ENCODE measurements around the gene MSI2.

Gene MSI2

GRCh38 chr17:57527221-57528057, 271.1 kb downstream of the MSI2 start:
- no peak for TF ChIP-seq FOXM1 (IDR thresholded peaks at IDR 0.05; ENCODE audit: borderline replicate concordance, low read depth)
- TF ChIP-seq CREB1 (IDR thresholded peaks at IDR 0.05; ENCODE audit: low read depth): no peak
- no peak for TF ChIP-seq YY1 (IDR thresholded peaks at IDR 0.05; ENCODE audit: low read depth)
- TF ChIP-seq RAD21 (IDR thresholded peaks at IDR 0.05; ENCODE audit: low read depth): no peak
- no peak for TF ChIP-seq CEBPB (IDR thresholded peaks at IDR 0.05)
- no peak for TF ChIP-seq MAX (IDR thresholded peaks at IDR 0.05)
- TF ChIP-seq REST (IDR thresholded peaks at IDR 0.05; ENCODE audit: low read depth): no peak
- no peak for TF ChIP-seq TCF12 (IDR thresholded peaks at IDR 0.05; ENCODE audit: low read depth)
- TF ChIP-seq TAF1 (IDR thresholded peaks at IDR 0.05; ENCODE audit: low read depth): no peak
- no peak for TF ChIP-seq USF1 (IDR thresholded peaks at IDR 0.05)
- no peak for TF ChIP-seq NFIC (IDR thresholded peaks at IDR 0.05)
- no peak for TF ChIP-seq TEAD4 (IDR thresholded peaks at IDR 0.05)
- TF ChIP-seq EP300 (IDR thresholded peaks at IDR 0.05; ENCODE audit: borderline replicate concordance): no peak
- TF ChIP-seq ZBTB7A (IDR thresholded peaks at IDR 0.05; ENCODE audit: low read depth): no peak
- TF ChIP-seq EGR1 (IDR thresholded peaks at IDR 0.05): no peak

GRCh38 chr17:57528058-57528451, 271.7 kb downstream of the MSI2 start:
- TF ChIP-seq RAD21 (IDR thresholded peaks at IDR 0.05; ENCODE audit: low read depth) (no peak), TEAD4 (IDR thresholded peaks at IDR 0.05) (no peak), EGR1 (IDR thresholded peaks at IDR 0.05) (no peak), USF1 (IDR thresholded peaks at IDR 0.05) (no peak), TAF1 (IDR thresholded peaks at IDR 0.05; ENCODE audit: low read depth) (no peak), REST (IDR thresholded peaks at IDR 0.05; ENCODE audit: low read depth) (no peak), TCF12 (IDR thresholded peaks at IDR 0.05; ENCODE audit: low read depth) (no peak), NFIC (IDR thresholded peaks at IDR 0.05) (no peak), ZBTB7A (IDR thresholded peaks at IDR 0.05; ENCODE audit: low read depth) (no peak), CREB1 (IDR thresholded peaks at IDR 0.05; ENCODE audit: low read depth) (no peak), MAX (IDR thresholded peaks at IDR 0.05) (no peak), CEBPB (IDR thresholded peaks at IDR 0.05) (no peak), FOXM1 (IDR thresholded peaks at IDR 0.05; ENCODE audit: borderline replicate concordance, low read depth) (no peak)

GRCh38 chr17:57530026-57530425, 273.7 kb downstream of the MSI2 start:
- no peak for TF ChIP-seq FOXM1 (IDR thresholded peaks at IDR 0.05; ENCODE audit: borderline replicate concordance, low read depth)
- no peak for TF ChIP-seq CREB1 (IDR thresholded peaks at IDR 0.05; ENCODE audit: low read depth)
- TF ChIP-seq ZBTB7A (IDR thresholded peaks at IDR 0.05; ENCODE audit: low read depth): no peak
- TF ChIP-seq YY1 (IDR thresholded peaks at IDR 0.05; ENCODE audit: low read depth): no peak
- no peak for TF ChIP-seq EGR1 (IDR thresholded peaks at IDR 0.05)
- TF ChIP-seq TAF1 (IDR thresholded peaks at IDR 0.05; ENCODE audit: low read depth): no peak
- no peak for TF ChIP-seq RAD21 (IDR thresholded peaks at IDR 0.05; ENCODE audit: low read depth)
- no peak for TF ChIP-seq TCF12 (IDR thresholded peaks at IDR 0.05; ENCODE audit: low read depth)
- TF ChIP-seq EP300 (IDR thresholded peaks at IDR 0.05; ENCODE audit: borderline replicate concordance): no peak
- no peak for TF ChIP-seq MAX (IDR thresholded peaks at IDR 0.05)
- TF ChIP-seq USF1 (IDR thresholded peaks at IDR 0.05): no peak
- no peak for TF ChIP-seq REST (IDR thresholded peaks at IDR 0.05; ENCODE audit: low read depth)
- no peak for TF ChIP-seq NFIC (IDR thresholded peaks at IDR 0.05)
- TF ChIP-seq CEBPB (IDR thresholded peaks at IDR 0.05): no peak
- TF ChIP-seq TEAD4 (IDR thresholded peaks at IDR 0.05): no peak

Measured in Ishikawa (cell line).